GM12878 (cell line): Measurements from ENCODE around the gene SMAGP. TPM values are rescaled to one million over a fixed set of nuclear protein-coding genes. Genes with fewer than 3 reads are reported as not detected.
A peak's percentile ranks its signal among the peaks of the same experiment; 100 is the strongest.

Experiments used
- ATAC-seq: fragments of 200-7000 bp; cut with Tn5 transposase; 3 replicates; pipeline ENCODE4 v1.9.1; 2020; ENCODE audit warnings: mild to moderate bottlenecking, moderate library complexity
- BruUV-seq: library from RNA; stranded (reverse); fragments of 400-500 nt; replicated peaks from 2 replicates; lab custom pipeline; 2021; lab: Mats Ljungman, UMichigan
- CTCF ChIA-PET: fragments of 300-600 bp; sonication (Branson Sonifier 250); formaldehyde crosslinking; extraction: SDS; loops from one replicate; lab custom pipeline; 2021; ENCODE audit warnings: inconsistent platforms; lab: Yijun Ruan, JAX
- POLR2A ChIA-PET: fragments of 350-600 bp; formaldehyde crosslinking; extraction: SDS; loops from one replicate; lab custom pipeline; 2021; ENCODE audit warnings: inconsistent platforms; lab: Charles Lee
- RAD21 ChIA-PET: fragments of 300-600 bp; sonication (Branson Sonifier 250); formaldehyde crosslinking; loops from one replicate; lab custom pipeline; 2023; ENCODE audit warnings: antibody characterized with exemption; ENCODE audit not compliant: unreplicated experiment; lab: Charles Lee
- SMC1A ChIA-PET: fragments of 300-600 bp; sonication (Branson Sonifier 250); formaldehyde crosslinking; loops from one replicate; lab custom pipeline; 2023; ENCODE audit not compliant: unreplicated experiment, uncharacterized antibody; lab: Charles Lee
- DNase-seq: peaks from one replicate; pipeline ENCODE4 v3.0.0-alpha.2; 2011; ENCODE audit warnings: low read depth, low spot score
- FAIRE-seq: peaks from 3 replicates; lab custom pipeline; 2011; peaks lifted over from hg19 to GRCh38; lab: Jason Lieb, UNC
- H2AFZ ChIP-seq: 2 replicates; pipeline ENCODE4 v1.6.0; 2011; ENCODE audit warnings: low read depth, low read length, control low read depth; ENCODE audit not compliant: control insufficient read depth
- H3K27ac ChIP-seq: 2 replicates; pipeline ENCODE4 v1.5.1; 2011; ENCODE audit warnings: control low read depth; ENCODE audit not compliant: control insufficient read depth, insufficient read depth
- H3K27me3 ChIP-seq, 2 experiments: replicated peaks in 1 of 2; 2 replicates each; pipeline versions ENCODE4 v1.6.0 to v1.6.1; 2011; ENCODE audit warnings: low read length in 1 of 2; ENCODE audit not compliant: control insufficient read depth in 2 of 2, insufficient read depth in 2 of 2
- H3K36me3 ChIP-seq, 2 experiments: 2 replicates each; pipeline ENCODE4 v1.5.1; 2011; ENCODE audit warnings: low read length in 1 of 2; ENCODE audit not compliant: control insufficient read depth in 2 of 2, insufficient read depth in 2 of 2
- H3K4me1 ChIP-seq: 2 replicates; pipeline ENCODE4 v1.6.1; 2011; ENCODE audit warnings: mild to moderate bottlenecking, low read length, moderate library complexity, mixed read lengths; ENCODE audit not compliant: control insufficient read depth, insufficient read depth
- H3K4me2 ChIP-seq: 2 replicates; pipeline ENCODE4 v1.6.0; 2011; ENCODE audit warnings: control low read depth; ENCODE audit not compliant: control insufficient read depth, insufficient read depth
- H3K4me3 ChIP-seq: fragments of 200-600 bp; sonication (generic); 2 replicates; pipeline ENCODE4 v1.5.1; 2016
- H3K79me2 ChIP-seq: 2 replicates; pipeline ENCODE4 v1.6.0; 2011; ENCODE audit warnings: low read length; ENCODE audit not compliant: control insufficient read depth, insufficient read depth
- H3K9ac ChIP-seq: 2 replicates; pipeline ENCODE4 v1.8.0; 2011; ENCODE audit warnings: low read length, control low read depth, mixed read lengths; ENCODE audit not compliant: control insufficient read depth, insufficient read depth
- H3K9me3 ChIP-seq: replicated peaks from 3 replicates; pipeline ENCODE4 v1.5.1; 2011; ENCODE audit warnings: mild to moderate bottlenecking, low read length; ENCODE audit not compliant: control insufficient read depth, insufficient read depth
- H4K20me1 ChIP-seq: 2 replicates; pipeline ENCODE4 v1.6.0; 2011; ENCODE audit not compliant: control insufficient read depth, insufficient read depth
- BRCA1 ChIP-seq: IDR thresholded peaks from 2 replicates; pipeline ENCODE4 v1.6.1; 2011; ENCODE audit warnings: low read depth, low read length, improper control_type of control experiment
- LARP7 ChIP-seq: fragments of 450-650 bp; IDR thresholded peaks from 2 replicates; pipeline ENCODE4 v1.6.1; 2017; ENCODE audit warnings: mild to moderate bottlenecking
- NBN ChIP-seq: fragments of 450-650 bp; IDR thresholded peaks from 2 replicates; pipeline ENCODE4 v1.6.1; 2016
- PAX5 ChIP-seq: IDR thresholded peaks from 2 replicates; pipeline ENCODE4 v1.6.1; 2011; ENCODE audit warnings: low read depth, low read length, borderline replicate concordance
- POLR2A ChIP-seq: IDR thresholded peaks from 2 replicates; pipeline ENCODE4 v1.6.1; 2011; ENCODE audit warnings: low read depth, mild to moderate bottlenecking, low read length
- POLR2AphosphoS5 ChIP-seq: IDR thresholded peaks from 2 replicates; pipeline ENCODE4 v1.6.1; 2011; ENCODE audit warnings: mild to moderate bottlenecking, low read length, inconsistent platforms
- RAD21 ChIP-seq: IDR thresholded peaks from 2 replicates; pipeline ENCODE4 v1.6.1; 2011; ENCODE audit warnings: mild to moderate bottlenecking, low read depth, low read length, moderate library complexity; ENCODE audit not compliant: insufficient read depth
- RUNX3 ChIP-seq: IDR thresholded peaks from 2 replicates; pipeline ENCODE4 v1.6.1; 2012; ENCODE audit warnings: low read length, inconsistent platforms
- WGBS: methylation state at CpG from one replicate; pipeline ENCODE4 v1.1.6; 2016; ENCODE audit warnings: low lambda C conversion rate; ENCODE audit not compliant: insufficient replicate concordance, insufficient coverage; ENCODE audit errors: missing lambda C conversion rate; 5-methylcytosine and 5-hydroxymethylcytosine counted together
- in situ Hi-C: fragments of 300-500 bp; cut with MboI; formaldehyde crosslinking; loops from 9 replicates; pipeline ENCODE4 v1.14.3; 2018; ENCODE audit warnings: mixed read lengths
- intact Hi-C: fragments of 100-400 bp; cut with micrococcal nuclease; formaldehyde crosslinking; loops from one replicate; pipeline ENCODE4 v1.14.2; 2022; ENCODE audit not compliant: unreplicated experiment
- polyA plus RNA-seq, 11 experiments: library from polyadenylated mRNA; depleted of rRNA in 4 of 11; unstranded in 6 of 11; stranded (reverse) in 5 of 11; fragments of >200 nt; fragmentation: Nextera tagmentation in 4 of 11; fragmentation: Illumina TruSeq in 1 of 11; extraction: Ambion mirVana in 4 of 11; extraction: Trizol in 1 of 11; gene quantifications; 1 replicate in 1 of 11; 2 replicates in 10 of 11; pipeline versions ENCODE4 v1.2.1 to v1.2.3, GENCODE V29; 2011 to 2016; ENCODE audit warnings: inconsistent platforms in 2 of 11, missing spikeins in 2 of 11, low read depth in 1 of 11
- total RNA-seq, 4 experiments: library from RNA; depleted of rRNA in 3 of 4; stranded (reverse); fragments of >200 nt in 3 of 4; fragmentation: Illumina TruSeq in 1 of 4; extraction: Trizol in 1 of 4; gene quantifications; 2 replicates each; pipeline versions ENCODE4 v1.2.1 to v1.2.3, GENCODE V29; 2013 to 2021
- TF ChIP-seq, protein P1 (sequence below): fragments of 450-650 bp; IDR thresholded peaks from 2 replicates; pipeline ENCODE4 v1.6.1; 2014; ENCODE audit warnings: mild to moderate bottlenecking
- TF ChIP-seq, protein P2 (sequence below): fragments of 450-650 bp; conservative IDR thresholded peaks from 2 replicates; pipeline ENCODE4 v1.6.1; 2017; ENCODE audit warnings: mild to moderate bottlenecking, moderate library complexity
- TF ChIP-seq, protein P3 (sequence below): fragments of 150-350 bp; IDR thresholded peaks from 2 replicates; pipeline ENCODE4 v1.6.1; 2014; ENCODE audit warnings: mild to moderate bottlenecking, low read depth, low read length

SMAGP gene
- total and polyA plus RNA-seq, 10 of the 15 experiments (the other 5 are each of a cell fraction or from before 2014, with no cell fraction given): 0.42 to 7.1 (median 3.9) TPM

DNA sequence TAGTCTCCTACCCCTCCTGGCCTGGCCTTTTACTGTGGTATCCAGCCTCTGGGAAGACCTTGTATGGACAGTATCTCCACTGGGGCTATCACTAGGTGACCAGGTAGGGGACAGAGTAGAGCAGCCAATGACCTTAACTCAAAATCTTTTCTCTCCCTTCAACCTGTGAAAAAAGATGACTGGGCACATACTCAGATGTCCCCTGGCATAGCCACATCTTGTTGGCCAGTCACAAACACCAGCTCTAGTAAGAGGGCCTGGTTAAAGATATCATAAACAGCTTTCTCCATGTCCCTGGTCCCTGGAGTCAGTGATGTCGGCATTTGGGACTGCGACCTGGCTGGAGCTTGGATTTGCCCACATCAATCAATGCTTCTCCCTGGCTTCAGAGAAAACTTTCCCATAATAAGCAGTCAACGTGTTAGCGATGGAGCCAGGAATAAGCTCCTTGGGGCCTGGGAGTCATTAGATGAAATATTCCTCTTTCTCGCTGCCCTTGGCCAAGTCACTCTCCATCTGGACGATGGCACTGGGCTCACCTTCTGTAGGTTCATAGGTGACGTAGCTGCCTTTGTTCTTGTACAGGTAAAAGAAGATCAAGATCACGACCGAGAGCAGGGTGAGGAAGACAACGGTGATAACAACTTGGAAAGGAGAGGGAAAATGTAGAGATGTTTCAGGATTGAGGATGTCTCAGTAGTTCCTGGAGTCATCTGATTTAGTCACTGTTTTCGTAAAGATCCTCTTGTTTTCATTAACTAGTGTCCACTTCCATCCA, 24.6 kb downstream of the SMAGP start:
- intact Hi-C loops (no loop called here), in situ Hi-C loops (no loop called here)
- TF ChIP-seq, protein P1, sequence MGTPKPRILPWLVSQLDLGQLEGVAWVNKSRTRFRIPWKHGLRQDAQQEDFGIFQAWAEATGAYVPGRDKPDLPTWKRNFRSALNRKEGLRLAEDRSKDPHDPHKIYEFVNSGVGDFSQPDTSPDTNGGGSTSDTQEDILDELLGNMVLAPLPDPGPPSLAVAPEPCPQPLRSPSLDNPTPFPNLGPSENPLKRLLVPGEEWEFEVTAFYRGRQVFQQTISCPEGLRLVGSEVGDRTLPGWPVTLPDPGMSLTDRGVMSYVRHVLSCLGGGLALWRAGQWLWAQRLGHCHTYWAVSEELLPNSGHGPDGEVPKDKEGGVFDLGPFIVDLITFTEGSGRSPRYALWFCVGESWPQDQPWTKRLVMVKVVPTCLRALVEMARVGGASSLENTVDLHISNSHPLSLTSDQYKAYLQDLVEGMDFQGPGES: no peak
- TF ChIP-seq, protein P2, sequence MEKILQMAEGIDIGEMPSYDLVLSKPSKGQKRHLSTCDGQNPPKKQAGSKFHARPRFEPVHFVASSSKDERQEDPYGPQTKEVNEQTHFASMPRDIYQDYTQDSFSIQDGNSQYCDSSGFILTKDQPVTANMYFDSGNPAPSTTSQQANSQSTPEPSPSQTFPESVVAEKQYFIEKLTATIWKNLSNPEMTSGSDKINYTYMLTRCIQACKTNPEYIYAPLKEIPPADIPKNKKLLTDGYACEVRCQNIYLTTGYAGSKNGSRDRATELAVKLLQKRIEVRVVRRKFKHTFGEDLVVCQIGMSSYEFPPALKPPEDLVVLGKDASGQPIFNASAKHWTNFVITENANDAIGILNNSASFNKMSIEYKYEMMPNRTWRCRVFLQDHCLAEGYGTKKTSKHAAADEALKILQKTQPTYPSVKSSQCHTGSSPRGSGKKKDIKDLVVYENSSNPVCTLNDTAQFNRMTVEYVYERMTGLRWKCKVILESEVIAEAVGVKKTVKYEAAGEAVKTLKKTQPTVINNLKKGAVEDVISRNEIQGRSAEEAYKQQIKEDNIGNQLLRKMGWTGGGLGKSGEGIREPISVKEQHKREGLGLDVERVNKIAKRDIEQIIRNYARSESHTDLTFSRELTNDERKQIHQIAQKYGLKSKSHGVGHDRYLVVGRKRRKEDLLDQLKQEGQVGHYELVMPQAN: no peak
- TF ChIP-seq NBN (no peak), LARP7 (no peak), BRCA1 (no peak), RUNX3 (no peak), RAD21 (no peak), POLR2A (peak; percentile 50; the same call in 1 of the 2 replicates), POLR2AphosphoS5 (peak; percentile 2; the same call in 1 of the 2 replicates), PAX5 (no peak)
- TF ChIP-seq, protein P3, sequence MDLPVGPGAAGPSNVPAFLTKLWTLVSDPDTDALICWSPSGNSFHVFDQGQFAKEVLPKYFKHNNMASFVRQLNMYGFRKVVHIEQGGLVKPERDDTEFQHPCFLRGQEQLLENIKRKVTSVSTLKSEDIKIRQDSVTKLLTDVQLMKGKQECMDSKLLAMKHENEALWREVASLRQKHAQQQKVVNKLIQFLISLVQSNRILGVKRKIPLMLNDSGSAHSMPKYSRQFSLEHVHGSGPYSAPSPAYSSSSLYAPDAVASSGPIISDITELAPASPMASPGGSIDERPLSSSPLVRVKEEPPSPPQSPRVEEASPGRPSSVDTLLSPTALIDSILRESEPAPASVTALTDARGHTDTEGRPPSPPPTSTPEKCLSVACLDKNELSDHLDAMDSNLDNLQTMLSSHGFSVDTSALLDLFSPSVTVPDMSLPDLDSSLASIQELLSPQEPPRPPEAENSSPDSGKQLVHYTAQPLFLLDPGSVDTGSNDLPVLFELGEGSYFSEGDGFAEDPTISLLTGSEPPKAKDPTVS: no peak
- ChIA-PET SMC1A (interaction anchor here (0.7 kb wide), 1 partner anchor 185 kb away, joined by 3 read pairs; no protein-coding TSS in a partner anchor), POLR2A (interaction anchor here (1.5 kb wide), 1 partner anchor 15 kb away, joined by 4 read pairs; no protein-coding TSS in a partner anchor), RAD21 (no interaction called here), CTCF (interaction anchor here (2.0 kb wide), 1 partner anchor 28 kb away, joined by 5 read pairs; the partner anchor contains the start of gene POU6F1)
- Histone ChIP-seq H4K20me1 (no peaks in the 10 kb centered on the region), H3K9ac (no peak overlapping the region), H3K27ac (peak overlapping the region; percentile 48), H2AFZ (no peak overlapping the region), H3K9me3 (no peaks in the 10 kb centered on the region), H3K4me1 (peaks cover 10% of the 10 kb centered on the region), H3K36me3 (peaks cover 3 to 29% of the 10 kb centered on the region in 2 experiments), H3K4me2 (peak overlapping the region; percentile 25; the same call in 1 of the 2 replicates), H3K4me3 (no peak overlapping the region), H3K27me3 (no peaks in the 10 kb centered on the region), H3K79me2 (peaks cover 4% of the 10 kb centered on the region)
- ATAC-seq (peak; percentile 14), FAIRE-seq (peak; percentile 64), DNase-seq (no peak)
- BruUV-seq: no TSS peak
- WGBS: 93% methylated on average over 11 of the region's 11 CpGs
